Activated CD8-positive, alpha-beta memory T cell treated with anti-CD3 and anti-CD28 coated beads for 1 hour (primary cell): ENCODE measurements around the gene RBM26.
A peak's percentile ranks its signal among the peaks of the same experiment; 100 is the strongest.

Experiments used
- DNase-seq, 2 donors: peaks; one replicate each; pipeline ENCODE4 v3.0.0-alpha.2; 2020; ENCODE audit warnings: low read depth in 1 of 2; ENCODE audit errors: extremely low read depth in 1 of 2

RBM26 gene, protein sequence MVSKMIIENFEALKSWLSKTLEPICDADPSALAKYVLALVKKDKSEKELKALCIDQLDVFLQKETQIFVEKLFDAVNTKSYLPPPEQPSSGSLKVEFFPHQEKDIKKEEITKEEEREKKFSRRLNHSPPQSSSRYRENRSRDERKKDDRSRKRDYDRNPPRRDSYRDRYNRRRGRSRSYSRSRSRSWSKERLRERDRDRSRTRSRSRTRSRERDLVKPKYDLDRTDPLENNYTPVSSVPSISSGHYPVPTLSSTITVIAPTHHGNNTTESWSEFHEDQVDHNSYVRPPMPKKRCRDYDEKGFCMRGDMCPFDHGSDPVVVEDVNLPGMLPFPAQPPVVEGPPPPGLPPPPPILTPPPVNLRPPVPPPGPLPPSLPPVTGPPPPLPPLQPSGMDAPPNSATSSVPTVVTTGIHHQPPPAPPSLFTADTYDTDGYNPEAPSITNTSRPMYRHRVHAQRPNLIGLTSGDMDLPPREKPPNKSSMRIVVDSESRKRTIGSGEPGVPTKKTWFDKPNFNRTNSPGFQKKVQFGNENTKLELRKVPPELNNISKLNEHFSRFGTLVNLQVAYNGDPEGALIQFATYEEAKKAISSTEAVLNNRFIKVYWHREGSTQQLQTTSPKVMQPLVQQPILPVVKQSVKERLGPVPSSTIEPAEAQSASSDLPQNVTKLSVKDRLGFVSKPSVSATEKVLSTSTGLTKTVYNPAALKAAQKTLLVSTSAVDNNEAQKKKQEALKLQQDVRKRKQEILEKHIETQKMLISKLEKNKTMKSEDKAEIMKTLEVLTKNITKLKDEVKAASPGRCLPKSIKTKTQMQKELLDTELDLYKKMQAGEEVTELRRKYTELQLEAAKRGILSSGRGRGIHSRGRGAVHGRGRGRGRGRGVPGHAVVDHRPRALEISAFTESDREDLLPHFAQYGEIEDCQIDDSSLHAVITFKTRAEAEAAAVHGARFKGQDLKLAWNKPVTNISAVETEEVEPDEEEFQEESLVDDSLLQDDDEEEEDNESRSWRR

DNA sequence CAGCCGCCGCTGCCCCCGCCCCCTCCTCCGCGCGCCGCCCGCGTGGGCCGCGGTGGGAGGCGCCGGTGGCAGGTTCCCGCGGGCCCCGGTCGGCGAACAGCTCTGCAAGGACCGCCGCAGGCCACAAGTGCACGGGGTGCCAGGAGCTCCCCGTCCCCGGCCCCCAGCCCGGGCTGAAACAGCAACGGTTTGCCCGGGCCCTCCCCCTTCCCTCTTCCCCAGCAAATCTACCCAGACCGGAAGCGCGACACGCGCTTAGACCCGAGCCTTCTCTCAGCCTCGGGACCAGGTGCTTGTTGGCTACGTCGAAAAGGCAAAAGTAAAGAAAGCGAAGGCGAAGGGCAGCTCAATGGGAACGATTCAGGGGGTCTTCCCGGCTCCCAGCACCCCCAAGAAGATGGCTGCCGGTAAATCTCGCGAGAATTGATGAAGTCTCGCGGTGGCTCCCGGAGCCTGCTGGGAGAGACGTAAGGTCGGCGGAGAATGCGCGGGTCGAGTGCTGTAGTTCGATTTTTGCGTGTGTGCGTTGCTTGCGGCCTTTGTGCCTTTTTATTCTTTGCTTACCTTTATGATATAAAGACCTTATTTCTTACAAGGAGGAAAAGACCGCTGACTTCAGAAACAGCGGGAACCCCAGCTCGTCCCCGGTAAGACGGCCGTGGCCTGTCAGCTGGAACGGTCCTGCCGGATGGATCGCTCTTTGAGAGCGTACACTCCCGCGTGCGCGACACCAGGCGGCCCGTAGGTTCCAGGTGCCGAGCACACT, at the start of gene RBM26:
RBM26 (minus strand) TSS at position 425 of the 766 bp plus-strand sequence. CDS start 481 bp downstream, outside the sequence.
- peak; percentile 81 to 82 for DNase-seq

GRCh38 chr13:79455331-79455730, 49.3 kb upstream of the RBM26 start:
- no peak for DNase-seq

DNA sequence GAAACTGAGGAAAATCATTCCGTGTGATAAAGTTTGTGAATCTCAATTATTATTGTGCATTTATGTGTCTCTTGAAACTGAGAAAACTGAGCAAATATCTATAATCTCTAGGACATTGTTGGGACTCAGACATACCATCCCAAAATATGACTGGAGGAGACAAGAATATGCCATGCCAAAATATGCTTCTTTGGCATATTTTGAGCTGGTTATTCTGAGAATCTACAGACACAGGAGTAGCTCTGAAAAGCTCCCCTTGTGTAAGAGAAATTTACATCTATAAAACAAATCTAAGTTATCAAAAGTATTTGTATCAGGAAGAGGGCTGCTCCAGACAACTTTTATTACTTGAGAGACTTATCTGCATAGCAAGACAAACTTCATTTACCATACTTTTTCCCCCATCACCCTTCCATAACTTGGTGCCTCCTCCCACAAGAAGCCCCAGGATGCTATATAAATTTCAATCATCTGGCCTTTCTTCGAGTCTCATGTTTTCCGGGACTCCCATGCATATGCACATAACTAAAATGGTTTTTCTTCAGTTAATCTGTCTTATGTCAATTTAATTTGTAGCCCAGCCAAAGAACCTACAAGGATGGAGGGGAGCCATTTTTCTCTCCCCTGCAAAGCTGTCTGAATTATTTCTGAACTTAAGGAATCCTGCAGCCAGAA, 46.3 kb upstream of the RBM26 start:
- DNase-seq = no peak

DNA sequence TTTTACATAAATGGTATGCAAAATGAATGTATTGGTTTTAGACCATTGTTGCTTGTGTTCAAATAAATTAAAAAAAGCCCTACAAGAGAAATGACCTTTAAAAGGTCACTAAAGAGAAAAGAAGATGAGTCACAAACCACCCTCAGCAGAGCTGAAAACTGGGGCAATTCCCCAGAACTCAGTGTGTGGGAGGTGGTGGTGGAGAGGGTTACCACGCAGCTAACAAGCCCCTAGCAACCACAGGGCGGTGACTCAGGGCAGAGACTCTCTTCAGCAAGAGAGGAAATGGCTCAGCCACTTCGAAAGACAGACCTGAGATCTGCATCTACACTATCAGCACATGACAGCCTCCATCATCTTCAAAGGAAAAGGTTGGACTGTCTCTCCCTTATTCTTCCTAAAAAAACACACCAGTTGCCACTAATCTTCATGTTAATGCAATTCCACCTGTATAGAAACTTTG, 45.5 kb upstream of the RBM26 start:
- peak; percentile 74 to 76 for DNase-seq

DNA sequence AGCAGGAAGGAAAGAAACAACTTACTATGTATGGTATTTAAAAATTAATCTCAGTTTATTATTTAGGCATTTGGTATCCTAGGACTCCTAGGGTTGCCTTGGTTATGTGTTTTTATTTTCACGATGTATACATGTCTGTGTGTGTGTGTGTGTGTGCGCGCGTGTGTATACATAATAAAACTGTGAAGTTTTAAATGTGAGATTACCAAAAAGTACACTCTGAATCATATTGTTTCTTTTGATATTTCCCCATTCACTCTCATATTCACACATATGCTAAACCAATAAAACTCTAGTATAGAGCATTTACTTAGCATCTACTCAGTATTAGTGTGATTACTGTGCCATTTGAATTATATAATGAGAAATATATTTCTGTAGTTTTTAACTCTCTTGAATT, 44.1 kb upstream of the RBM26 start:
- DNase-seq = no peak

DNA sequence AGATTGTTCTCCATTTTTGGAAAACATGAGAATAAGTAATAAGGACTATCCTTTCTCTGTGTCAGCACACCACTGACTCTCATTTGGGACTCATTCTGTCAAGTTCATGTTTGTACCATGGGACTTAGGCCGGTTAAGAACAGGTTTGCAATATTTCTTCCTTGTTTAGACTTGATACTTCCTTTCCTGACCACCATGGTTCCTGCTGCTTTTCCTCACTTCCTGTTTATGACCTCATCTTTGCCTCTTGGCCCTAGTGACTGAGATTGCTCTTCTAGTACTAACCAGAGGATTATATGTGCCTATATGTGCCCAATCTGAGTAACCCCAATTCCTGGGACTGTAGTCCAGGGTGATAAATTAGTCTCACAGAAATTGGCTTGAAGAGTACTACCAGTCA, 42.4 kb upstream of the RBM26 start:
- DNase-seq = no peak

DNA sequence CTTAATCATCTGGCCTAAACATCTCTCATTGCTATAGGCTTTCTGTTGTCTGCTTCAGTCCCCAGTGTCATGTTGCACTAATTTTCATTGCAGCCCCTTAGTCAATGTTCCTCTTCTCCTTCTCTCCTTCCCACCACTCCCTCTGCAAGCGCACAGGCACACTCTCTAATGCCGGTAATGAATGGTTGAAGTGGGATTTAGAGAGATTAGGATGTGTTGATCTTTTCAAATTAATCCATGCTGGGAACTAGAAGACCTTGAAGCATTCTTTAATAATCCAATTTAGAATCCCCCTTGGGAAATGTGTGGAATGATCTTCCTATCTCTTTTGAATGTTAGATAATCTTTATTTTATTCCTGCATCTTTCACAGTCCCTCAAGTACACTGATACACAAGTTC, 41.7 kb upstream of the RBM26 start:
- no peak for DNase-seq

DNA sequence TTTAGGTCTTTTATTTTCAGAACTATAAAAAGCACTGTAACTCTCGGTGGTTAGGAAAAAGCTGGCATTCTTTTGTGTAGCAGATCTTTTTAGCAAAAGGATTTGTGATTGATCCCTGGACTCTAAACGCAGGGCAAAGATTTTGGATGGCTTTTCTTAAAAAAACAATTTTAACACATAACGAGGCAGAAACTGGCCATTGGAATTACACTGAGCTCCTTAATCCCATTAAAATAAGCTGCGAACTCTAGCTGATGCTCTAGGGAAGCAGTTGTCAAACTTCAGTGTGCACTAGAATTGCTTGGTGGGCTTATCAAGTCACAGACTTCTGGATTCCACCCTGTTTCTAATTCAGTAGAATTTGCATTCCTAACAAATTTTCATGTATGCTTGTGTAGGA, 41.1 kb upstream of the RBM26 start:
- no peak for DNase-seq

- DNase-seq = no peak
Measured at GRCh38 chr13:79445968-79446645, 40.1 kb upstream of the RBM26 start.

DNA sequence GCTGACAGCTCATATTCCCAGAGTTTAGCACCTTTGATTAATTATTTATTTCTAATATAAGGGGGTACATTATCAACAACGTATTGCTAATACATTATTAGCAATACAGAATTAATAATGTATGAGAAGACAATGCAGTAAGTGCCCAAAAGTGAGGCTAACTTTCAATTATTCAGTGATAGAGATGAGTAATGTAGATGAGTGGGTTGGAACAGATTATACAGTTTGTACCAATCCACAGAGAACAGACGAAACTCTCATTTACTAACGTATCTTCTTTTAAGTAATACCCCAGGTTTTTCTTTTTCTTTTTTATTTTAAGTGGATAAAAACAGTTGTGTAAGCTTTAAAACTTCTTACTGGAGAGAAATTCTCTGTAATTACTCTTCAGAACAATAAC, 36.7 kb upstream of the RBM26 start:
- DNase-seq = no peak

GRCh38 chr13:79442221-79442620, 36.2 kb upstream of the RBM26 start:
- DNase-seq = no peak

DNA sequence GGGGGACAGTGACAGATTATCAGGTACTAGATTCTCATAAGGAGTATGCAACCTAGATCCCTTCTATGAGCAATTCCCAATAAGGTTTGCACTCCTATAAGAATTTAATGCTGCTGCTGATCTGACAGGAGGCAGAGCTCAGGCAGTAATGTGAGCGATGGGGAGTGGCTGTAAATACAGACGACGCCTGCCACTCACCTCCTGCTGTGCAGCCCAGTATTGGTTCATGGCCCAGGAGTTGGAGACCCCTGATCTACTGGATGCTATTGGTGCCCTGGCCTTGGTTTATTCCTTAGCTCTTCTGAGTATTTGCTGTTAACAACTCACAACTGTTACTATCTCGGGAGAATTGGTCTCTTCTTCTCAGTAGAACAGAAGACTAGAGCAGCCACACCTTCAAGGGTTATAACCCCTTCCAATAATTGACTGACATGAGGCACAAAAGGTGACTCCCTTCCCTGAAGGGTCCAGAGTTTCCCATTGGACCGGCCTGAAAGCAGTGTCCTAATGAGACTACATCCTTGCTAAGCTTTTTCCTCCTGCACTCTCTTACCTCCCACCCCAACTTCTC, 35.0 kb upstream of the RBM26 start:
- DNase-seq = no peak

DNA sequence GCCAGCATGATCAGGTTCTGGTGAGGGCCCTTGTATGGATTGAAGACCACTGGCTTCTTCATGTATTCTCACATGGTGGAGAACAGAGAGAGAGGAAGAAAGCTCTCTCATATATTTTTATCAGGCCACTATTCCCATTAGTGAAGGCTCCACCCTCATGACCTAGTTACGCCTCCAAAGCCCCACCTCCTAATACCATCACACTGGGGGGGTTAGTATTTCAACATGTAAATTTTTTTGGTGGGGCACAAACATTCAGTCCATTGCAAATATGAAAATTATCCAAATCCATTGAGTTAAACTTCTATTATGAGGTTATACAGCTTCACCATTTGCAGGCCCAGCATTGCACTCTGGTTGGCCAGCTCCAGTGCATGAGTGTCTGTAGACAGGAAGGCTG, 33.2 kb upstream of the RBM26 start:
- DNase-seq = no peak

DNA sequence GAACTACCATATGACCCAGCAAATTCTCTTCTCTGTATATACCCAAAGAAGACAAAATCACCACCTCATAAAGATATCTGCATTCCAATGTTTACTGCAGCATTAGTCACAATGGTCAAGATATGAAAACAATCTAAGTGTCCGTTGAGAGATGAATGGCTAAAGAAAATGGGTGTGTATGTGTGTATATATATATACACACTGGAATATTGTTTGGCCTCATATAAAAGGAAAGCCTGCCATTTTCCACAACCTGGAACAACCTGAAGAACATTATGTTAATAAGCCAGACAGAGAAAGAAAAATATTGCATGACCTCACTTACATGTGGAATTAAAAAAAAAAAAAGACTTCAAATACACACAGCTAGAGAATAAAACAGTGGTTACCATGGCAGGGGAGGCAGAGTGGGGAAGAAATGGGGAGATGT, 29.5 kb upstream of the RBM26 start:
- no peak for DNase-seq

DNA sequence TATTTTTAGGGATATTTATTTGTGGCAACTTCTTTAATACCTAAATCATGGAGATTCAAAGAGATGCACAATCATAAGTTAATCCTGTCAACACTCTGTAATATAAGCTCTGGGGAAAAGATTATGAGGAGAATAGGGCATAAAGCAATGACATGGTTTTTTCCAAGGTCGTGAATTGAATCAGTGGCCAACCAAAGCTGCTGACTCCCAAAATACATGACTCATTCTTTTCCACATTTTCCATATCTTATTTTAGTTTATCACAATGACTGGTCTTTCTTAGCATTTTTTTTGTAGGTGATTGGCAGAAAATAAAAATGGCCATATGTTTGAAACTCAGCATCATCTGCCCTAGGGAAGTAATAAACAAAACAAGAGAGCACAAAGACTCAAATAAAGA, 28.5 kb upstream of the RBM26 start:
- DNase-seq = no peak

- DNase-seq = no peak
Measured at GRCh38 chr13:79432992-79433391, 26.9 kb upstream of the RBM26 start.

GRCh38 chr13:79432086-79432485, 26.0 kb upstream of the RBM26 start:
- no peak for DNase-seq

DNA sequence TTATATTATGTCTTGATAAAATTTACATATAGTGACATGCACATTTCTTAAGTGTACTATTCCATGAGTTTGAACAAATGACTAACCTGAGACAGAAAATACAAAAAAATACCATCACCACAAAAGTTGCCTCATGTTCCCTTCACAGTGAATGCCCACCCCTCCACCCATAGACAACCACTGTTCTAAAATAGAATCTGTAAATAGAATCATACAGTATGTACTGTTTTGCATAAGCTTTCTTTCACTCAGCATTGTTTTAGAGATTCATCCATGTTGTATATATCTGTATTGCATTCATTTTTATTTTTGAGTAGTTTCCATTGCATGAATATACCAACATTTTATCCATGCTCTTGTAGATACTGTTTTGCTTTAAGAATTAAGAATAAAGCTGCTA, 23.3 kb upstream of the RBM26 start:
- DNase-seq = no peak

DNA sequence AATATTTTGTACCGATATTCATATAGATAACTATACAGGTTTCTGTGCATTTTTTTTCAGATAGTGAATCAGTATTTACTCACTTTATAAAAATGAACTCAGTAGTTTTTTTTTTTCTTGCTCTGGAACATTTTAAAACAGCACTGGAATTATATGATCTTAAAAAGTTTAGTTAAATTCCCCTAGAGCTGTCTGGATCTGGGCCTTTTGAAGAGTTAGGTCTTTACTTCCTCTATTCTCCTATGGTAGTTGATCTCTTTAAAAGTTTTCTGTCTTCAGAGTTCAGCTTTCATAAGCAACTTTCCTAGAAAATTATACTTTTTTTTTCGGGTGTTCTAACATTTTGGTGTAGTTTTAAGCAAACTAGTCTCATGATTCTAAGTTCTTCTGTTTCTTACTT, 21.8 kb upstream of the RBM26 start:
- DNase-seq = no peak
